ENCODE results near the gene MGST3. TPM values are rescaled to one million over a fixed set of nuclear protein-coding genes. Genes with fewer than 3 reads are reported as not detected.
"Not testable (repeated sequence)": the region's sequence is repeated elsewhere in the genome, so short reads cannot be mapped to it uniquely, and the experiment has no call there.

Gene MGST3
- total RNA-seq, 1 donor from 2014 or later = 63.7 TPM

- Mint-ChIP-seq H3K36me3 (ENCODE audit: low read depth) (peaks cover 19% of the 10 kb centered on the region), H3K27me3 (ENCODE audit: low read depth) (peaks cover 5% of the 10 kb centered on the region), H3K9me3 (no peaks in the 10 kb centered on the region), H3K4me3 (ENCODE audit: low read depth) (peak overlapping the region; percentile 43), H3K4me1 (ENCODE audit: low read depth) (peaks cover 34% of the 10 kb centered on the region), H3K27ac (no peak overlapping the region)
- DNase-seq (ENCODE audit: low spot score) = no peak
- intact Hi-C loops (cut with micrococcal nuclease) = loop anchor here (1.0 to 2.0 kb wide), 2 partner anchors 8 to 136 kb away; partner anchors contain the start of gene TMCO1
These were observed 1.5 kb downstream of the MGST3 start for GRCh38 chr1:165632491-165632890.

- Mint-ChIP-seq H3K36me3 (ENCODE audit: low read depth) (peaks cover 19% of the 10 kb centered on the region), H3K9me3 (no peaks in the 10 kb centered on the region), H3K4me3 (ENCODE audit: low read depth) (no peak overlapping the region), H3K27me3 (ENCODE audit: low read depth) (peaks cover 3% of the 10 kb centered on the region), H3K27ac (no peak overlapping the region), H3K4me1 (ENCODE audit: low read depth) (peaks cover 39% of the 10 kb centered on the region)
- intact Hi-C loops (cut with micrococcal nuclease) = loop anchor here (2.0 kb wide), 1 partner anchor 135 kb away; the partner anchor contains the start of gene TMCO1
- no peak for DNase-seq (ENCODE audit: low spot score)
These were observed 2.6 kb downstream of the MGST3 start for GRCh38 chr1:165633614-165634013.

- Mint-ChIP-seq H3K27me3 (ENCODE audit: low read depth) (no peaks in the 10 kb centered on the region), H3K36me3 (ENCODE audit: low read depth) (peaks cover 19% of the 10 kb centered on the region), H3K27ac (no peak overlapping the region), H3K9me3 (no peaks in the 10 kb centered on the region), H3K4me3 (ENCODE audit: low read depth) (no peak overlapping the region), H3K4me1 (ENCODE audit: low read depth) (peaks cover 37% of the 10 kb centered on the region)
- DNase-seq (ENCODE audit: low spot score) = no peak
- intact Hi-C loops (cut with micrococcal nuclease) = no loop called here
These were observed 3.3 kb downstream of the MGST3 start for GRCh38 chr1:165634154-165634921.

- Mint-ChIP-seq H3K9me3 (no peaks in the 10 kb centered on the region), H3K27me3 (ENCODE audit: low read depth) (no peaks in the 10 kb centered on the region), H3K27ac (no peak overlapping the region), H3K4me3 (ENCODE audit: low read depth) (no peak overlapping the region), H3K4me1 (ENCODE audit: low read depth) (peaks cover 41% of the 10 kb centered on the region), H3K36me3 (ENCODE audit: low read depth) (peaks cover 19% of the 10 kb centered on the region)
- intact Hi-C loops (cut with micrococcal nuclease) = no loop called here
- no peak for DNase-seq (ENCODE audit: low spot score)
These were observed 4.3 kb downstream of the MGST3 start for GRCh38 chr1:165635329-165635728.

- Mint-ChIP-seq H3K27me3 (ENCODE audit: low read depth) (no peaks in the 10 kb centered on the region), H3K4me1 (ENCODE audit: low read depth) (peaks cover 46% of the 10 kb centered on the region), H3K4me3 (ENCODE audit: low read depth) (no peak overlapping the region), H3K9me3 (no peaks in the 10 kb centered on the region), H3K27ac (no peak overlapping the region), H3K36me3 (ENCODE audit: low read depth) (peaks cover 19% of the 10 kb centered on the region)
- no peak for DNase-seq (ENCODE audit: low spot score)
- intact Hi-C loops (cut with micrococcal nuclease) = no loop called here
These were observed 4.8 kb downstream of the MGST3 start for GRCh38 chr1:165635823-165636222.

- no peaks in the 10 kb centered on the region for H3K27me3 Mint-ChIP-seq (ENCODE audit: low read depth)
These were observed 6.4 kb downstream of the MGST3 start for GRCh38 chr1:165637427-165637826.

GRCh38 chr1:165638211-165638610 is 7.2 kb downstream of the MGST3 start:
- DNase-seq (ENCODE audit: low spot score); H3K9me3 Mint-ChIP-seq; intact Hi-C loops (cut with micrococcal nuclease); H3K27ac Mint-ChIP-seq; H3K27me3 Mint-ChIP-seq (ENCODE audit: low read depth); H3K4me3 Mint-ChIP-seq (ENCODE audit: low read depth): not testable (repeated sequence)
- peaks cover 60% of the 10 kb centered on the region for H3K4me1 Mint-ChIP-seq (ENCODE audit: low read depth)
- peaks cover 19% of the 10 kb centered on the region for H3K36me3 Mint-ChIP-seq (ENCODE audit: low read depth)

More at GRCh38 chr1:165637427-165637826, 6.4 kb downstream of the MGST3 start:
- Mint-ChIP-seq H3K4me3 (ENCODE audit: low read depth) (no peak overlapping the region), H3K27ac (no peak overlapping the region), H3K4me1 (ENCODE audit: low read depth) (peaks cover 58% of the 10 kb centered on the region), H3K36me3 (ENCODE audit: low read depth) (peaks cover 19% of the 10 kb centered on the region), H3K9me3 (no peaks in the 10 kb centered on the region)
- no peak for DNase-seq (ENCODE audit: low spot score)
- intact Hi-C loops (cut with micrococcal nuclease) = no loop called here

GRCh38 chr1:165639821-165640623 is 9.0 kb downstream of the MGST3 start:
- peak; percentile 14 for DNase-seq (ENCODE audit: low spot score)
- Mint-ChIP-seq H3K27me3 (ENCODE audit: low read depth) (no peaks in the 10 kb centered on the region), H3K4me1 (ENCODE audit: low read depth) (peaks cover 52% of the 10 kb centered on the region), H3K27ac (peak overlapping the region; percentile 66), H3K9me3 (no peaks in the 10 kb centered on the region), H3K36me3 (ENCODE audit: low read depth) (peaks cover 16% of the 10 kb centered on the region), H3K4me3 (ENCODE audit: low read depth) (peak overlapping the region; percentile 11)
- intact Hi-C loops (cut with micrococcal nuclease) = loop anchor here (1.0 to 5.0 kb wide), 2 partner anchors 8 to 737 kb away; no protein-coding TSS in a partner anchor

- no peak overlapping the region for H3K27ac Mint-ChIP-seq
- intact Hi-C loops (cut with micrococcal nuclease) = loop anchor here (5.0 kb wide), 1 partner anchor 736 kb away; no protein-coding TSS in a partner anchor
- DNase-seq (ENCODE audit: low spot score) = no peak
- H3K36me3 Mint-ChIP-seq (ENCODE audit: low read depth) = peaks cover 12% of the 10 kb centered on the region
- H3K27me3 Mint-ChIP-seq (ENCODE audit: low read depth) = no peaks in the 10 kb centered on the region
- H3K4me1 Mint-ChIP-seq (ENCODE audit: low read depth) = peaks cover 61% of the 10 kb centered on the region
- H3K4me3 Mint-ChIP-seq (ENCODE audit: low read depth) = no peak overlapping the region
- H3K9me3 Mint-ChIP-seq = no peaks in the 10 kb centered on the region
These were observed 10.4 kb downstream of the MGST3 start for GRCh38 chr1:165641231-165641987.

GRCh38 chr1:165644064-165644735 is 13.2 kb downstream of the MGST3 start:
- H3K27me3 Mint-ChIP-seq (ENCODE audit: low read depth) = no peaks in the 10 kb centered on the region
- no peak overlapping the region for H3K4me3 Mint-ChIP-seq (ENCODE audit: low read depth)
- H3K4me1 Mint-ChIP-seq (ENCODE audit: low read depth) = peaks cover 56% of the 10 kb centered on the region
- intact Hi-C loops (cut with micrococcal nuclease) = loop anchor here (5.0 kb wide), 1 partner anchor 733 kb away; no protein-coding TSS in a partner anchor
- DNase-seq (ENCODE audit: low spot score) = no peak
- no peak overlapping the region for H3K27ac Mint-ChIP-seq
- no peaks in the 10 kb centered on the region for H3K9me3 Mint-ChIP-seq
- H3K36me3 Mint-ChIP-seq (ENCODE audit: low read depth) = peaks cover 6% of the 10 kb centered on the region

- Mint-ChIP-seq H3K27ac (no peak overlapping the region), H3K27me3 (ENCODE audit: low read depth) (no peaks in the 10 kb centered on the region), H3K4me1 (ENCODE audit: low read depth) (peaks cover 50% of the 10 kb centered on the region), H3K9me3 (no peaks in the 10 kb centered on the region), H3K4me3 (ENCODE audit: low read depth) (no peak overlapping the region), H3K36me3 (ENCODE audit: low read depth) (peaks cover 19% of the 10 kb centered on the region)
- DNase-seq (ENCODE audit: low spot score) = peak; percentile 18
- intact Hi-C loops (cut with micrococcal nuclease) = no loop called here
These were observed 14.8 kb downstream of the MGST3 start for GRCh38 chr1:165645654-165646366.

Measured in activated T-helper 2 cell treated with anti-CD3 and anti-CD28 coated beads, Interferon-gamma antibody, Interleukin-2, Interleukin-4, amounts not matched to agents 10 μg/mL and 5 μg/mL and 100 μg/mL, durations not matched to agents 14 hours and 24 hours and 36 hours (primary cell).